CD1c-positive myeloid dendritic cell (primary cell): Measurements from ENCODE around the gene NCK1.
"Not testable (repeated sequence)": the region's sequence is repeated elsewhere in the genome, so short reads cannot be mapped to it uniquely, and the experiment has no call there.

ENCODE experiments used
- DNase-seq: peaks from one replicate; pipeline ENCODE4 v3.0.0-alpha.2; 2016; ENCODE audit errors: extremely low spot score

Gene NCK1

GRCh38 chr3:136862617-136863322 is 762 bp downstream of the NCK1 start:
- DNase-seq, result peak; percentile 54

GRCh38 chr3:136869282-136869681 is 7.3 kb downstream of the NCK1 start:
- no peak for DNase-seq

GRCh38 chr3:136872258-136872657 is 10.2 kb downstream of the NCK1 start:
- not testable (repeated sequence) for DNase-seq

GRCh38 chr3:136879510-136879909 is 17.5 kb downstream of the NCK1 start:
- DNase-seq, result not testable (repeated sequence)

GRCh38 chr3:136882571-136882970 is 20.6 kb downstream of the NCK1 start:
- DNase-seq, result no peak

GRCh38 chr3:136883967-136884720 is 22.1 kb downstream of the NCK1 start:
- DNase-seq, result no peak

GRCh38 chr3:136885357-136886213 is 23.6 kb downstream of the NCK1 start:
- DNase-seq, result no peak

- DNase-seq, result no peak
Measured at GRCh38 chr3:136889947-136890346, 27.9 kb downstream of the NCK1 start.

- no peak for DNase-seq
Measured at GRCh38 chr3:136891934-136892855, 30.2 kb downstream of the NCK1 start.

GRCh38 chr3:136893848-136894443 is 31.9 kb downstream of the NCK1 start:
- DNase-seq, result no peak

GRCh38 chr3:136897171-136897570 is 35.2 kb downstream of the NCK1 start:
- DNase-seq, result not testable (repeated sequence)

GRCh38 chr3:136898549-136898948 is 36.5 kb downstream of the NCK1 start:
- DNase-seq, result no peak

GRCh38 chr3:136898954-136899353 is 36.9 kb downstream of the NCK1 start:
- no peak for DNase-seq

GRCh38 chr3:136899622-136900158 is 37.7 kb downstream of the NCK1 start:
- DNase-seq, result peak; percentile 15

GRCh38 chr3:136900694-136901093 is 38.7 kb downstream of the NCK1 start:
- DNase-seq, result not testable (repeated sequence)

- DNase-seq, result no peak
Measured at GRCh38 chr3:136901391-136901790, 39.4 kb downstream of the NCK1 start.

- not testable (repeated sequence) for DNase-seq
Measured at GRCh38 chr3:136902530-136902929, 40.5 kb downstream of the NCK1 start.

GRCh38 chr3:136903899-136904298 is 41.9 kb downstream of the NCK1 start:
- DNase-seq, result no peak

GRCh38 chr3:136904746-136905145 is 42.7 kb downstream of the NCK1 start:
- DNase-seq, result no peak

GRCh38 chr3:136905549-136905948 is 43.5 kb downstream of the NCK1 start:
- no peak for DNase-seq
